ENCODE results near the gene PDLIM7.

DNA sequence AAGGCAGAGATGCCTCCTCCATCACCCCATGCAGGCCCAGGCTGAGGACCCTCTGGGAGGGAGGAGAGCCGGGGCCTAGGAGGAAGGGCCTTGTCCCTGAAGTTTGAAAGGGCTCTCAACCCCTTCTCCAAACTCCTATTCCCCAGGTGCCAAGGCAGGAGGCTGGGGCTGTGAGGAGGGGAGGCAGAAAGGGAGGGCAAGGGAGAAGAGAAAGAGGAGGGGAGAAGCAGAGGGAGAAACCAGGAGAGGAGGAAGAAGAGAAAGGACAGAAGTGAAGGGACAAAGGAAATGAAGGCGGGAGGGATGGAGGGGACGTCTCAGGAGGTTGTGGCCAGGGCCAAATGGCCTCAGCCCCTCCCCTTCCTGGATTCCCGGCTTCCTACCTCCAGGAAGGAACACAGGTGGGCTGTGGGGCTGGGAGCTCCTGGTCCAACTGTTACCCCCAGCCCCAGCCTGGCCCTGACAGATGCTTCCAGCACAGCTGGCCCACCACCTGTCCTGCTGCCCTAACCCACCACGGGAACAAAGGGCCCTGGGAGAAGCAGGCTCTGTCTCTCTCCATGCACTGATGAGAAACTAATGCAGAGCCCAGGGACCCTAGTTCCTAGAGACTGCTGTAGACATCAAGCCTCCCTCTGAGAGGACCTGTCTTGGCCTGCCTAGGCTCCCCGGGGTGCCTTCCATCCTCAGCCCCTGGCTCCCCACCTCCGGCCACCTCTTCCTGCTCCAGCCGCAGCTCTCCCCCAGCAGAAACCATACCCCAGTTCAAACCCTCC is 27.5 kb downstream of the PDLIM7 start:
- TF ChIP-seq, protein P1, sequence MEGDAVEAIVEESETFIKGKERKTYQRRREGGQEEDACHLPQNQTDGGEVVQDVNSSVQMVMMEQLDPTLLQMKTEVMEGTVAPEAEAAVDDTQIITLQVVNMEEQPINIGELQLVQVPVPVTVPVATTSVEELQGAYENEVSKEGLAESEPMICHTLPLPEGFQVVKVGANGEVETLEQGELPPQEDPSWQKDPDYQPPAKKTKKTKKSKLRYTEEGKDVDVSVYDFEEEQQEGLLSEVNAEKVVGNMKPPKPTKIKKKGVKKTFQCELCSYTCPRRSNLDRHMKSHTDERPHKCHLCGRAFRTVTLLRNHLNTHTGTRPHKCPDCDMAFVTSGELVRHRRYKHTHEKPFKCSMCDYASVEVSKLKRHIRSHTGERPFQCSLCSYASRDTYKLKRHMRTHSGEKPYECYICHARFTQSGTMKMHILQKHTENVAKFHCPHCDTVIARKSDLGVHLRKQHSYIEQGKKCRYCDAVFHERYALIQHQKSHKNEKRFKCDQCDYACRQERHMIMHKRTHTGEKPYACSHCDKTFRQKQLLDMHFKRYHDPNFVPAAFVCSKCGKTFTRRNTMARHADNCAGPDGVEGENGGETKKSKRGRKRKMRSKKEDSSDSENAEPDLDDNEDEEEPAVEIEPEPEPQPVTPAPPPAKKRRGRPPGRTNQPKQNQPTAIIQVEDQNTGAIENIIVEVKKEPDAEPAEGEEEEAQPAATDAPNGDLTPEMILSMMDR (IDR thresholded peaks at IDR 0.05 in 2 of 3, conservative IDR thresholded peaks at IDR 0.05 in 1 of 3; ENCODE audit: control insufficient read depth in 2 of 3, extremely low read depth in 1 of 3, insufficient read depth in 1 of 3, low read depth in 3 of 3, low read length in 3 of 3): no peak
- TF ChIP-seq RBBP5 (conservative IDR thresholded peaks at IDR 0.05): no peak
- TF ChIP-seq, protein P2, sequence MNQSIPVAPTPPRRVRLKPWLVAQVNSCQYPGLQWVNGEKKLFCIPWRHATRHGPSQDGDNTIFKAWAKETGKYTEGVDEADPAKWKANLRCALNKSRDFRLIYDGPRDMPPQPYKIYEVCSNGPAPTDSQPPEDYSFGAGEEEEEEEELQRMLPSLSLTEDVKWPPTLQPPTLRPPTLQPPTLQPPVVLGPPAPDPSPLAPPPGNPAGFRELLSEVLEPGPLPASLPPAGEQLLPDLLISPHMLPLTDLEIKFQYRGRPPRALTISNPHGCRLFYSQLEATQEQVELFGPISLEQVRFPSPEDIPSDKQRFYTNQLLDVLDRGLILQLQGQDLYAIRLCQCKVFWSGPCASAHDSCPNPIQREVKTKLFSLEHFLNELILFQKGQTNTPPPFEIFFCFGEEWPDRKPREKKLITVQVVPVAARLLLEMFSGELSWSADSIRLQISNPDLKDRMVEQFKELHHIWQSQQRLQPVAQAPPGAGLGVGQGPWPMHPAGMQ (IDR thresholded peaks at IDR 0.05; ENCODE audit: borderline replicate concordance): no peak
- TF ChIP-seq MXI1 (IDR thresholded peaks at IDR 0.05; ENCODE audit: low read depth, low read length): no peak
- TF ChIP-seq FOS (IDR thresholded peaks at IDR 0.05; ENCODE audit: borderline replicate concordance, extremely low read depth, insufficient read length): no peak
- TF ChIP-seq, protein P3, sequence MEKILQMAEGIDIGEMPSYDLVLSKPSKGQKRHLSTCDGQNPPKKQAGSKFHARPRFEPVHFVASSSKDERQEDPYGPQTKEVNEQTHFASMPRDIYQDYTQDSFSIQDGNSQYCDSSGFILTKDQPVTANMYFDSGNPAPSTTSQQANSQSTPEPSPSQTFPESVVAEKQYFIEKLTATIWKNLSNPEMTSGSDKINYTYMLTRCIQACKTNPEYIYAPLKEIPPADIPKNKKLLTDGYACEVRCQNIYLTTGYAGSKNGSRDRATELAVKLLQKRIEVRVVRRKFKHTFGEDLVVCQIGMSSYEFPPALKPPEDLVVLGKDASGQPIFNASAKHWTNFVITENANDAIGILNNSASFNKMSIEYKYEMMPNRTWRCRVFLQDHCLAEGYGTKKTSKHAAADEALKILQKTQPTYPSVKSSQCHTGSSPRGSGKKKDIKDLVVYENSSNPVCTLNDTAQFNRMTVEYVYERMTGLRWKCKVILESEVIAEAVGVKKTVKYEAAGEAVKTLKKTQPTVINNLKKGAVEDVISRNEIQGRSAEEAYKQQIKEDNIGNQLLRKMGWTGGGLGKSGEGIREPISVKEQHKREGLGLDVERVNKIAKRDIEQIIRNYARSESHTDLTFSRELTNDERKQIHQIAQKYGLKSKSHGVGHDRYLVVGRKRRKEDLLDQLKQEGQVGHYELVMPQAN (conservative IDR thresholded peaks at IDR 0.05): no peak
- TF ChIP-seq, protein P4, sequence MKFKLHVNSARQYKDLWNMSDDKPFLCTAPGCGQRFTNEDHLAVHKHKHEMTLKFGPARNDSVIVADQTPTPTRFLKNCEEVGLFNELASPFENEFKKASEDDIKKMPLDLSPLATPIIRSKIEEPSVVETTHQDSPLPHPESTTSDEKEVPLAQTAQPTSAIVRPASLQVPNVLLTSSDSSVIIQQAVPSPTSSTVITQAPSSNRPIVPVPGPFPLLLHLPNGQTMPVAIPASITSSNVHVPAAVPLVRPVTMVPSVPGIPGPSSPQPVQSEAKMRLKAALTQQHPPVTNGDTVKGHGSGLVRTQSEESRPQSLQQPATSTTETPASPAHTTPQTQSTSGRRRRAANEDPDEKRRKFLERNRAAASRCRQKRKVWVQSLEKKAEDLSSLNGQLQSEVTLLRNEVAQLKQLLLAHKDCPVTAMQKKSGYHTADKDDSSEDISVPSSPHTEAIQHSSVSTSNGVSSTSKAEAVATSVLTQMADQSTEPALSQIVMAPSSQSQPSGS (IDR thresholded peaks at IDR 0.05; ENCODE audit: low read length): no peak
- TF ChIP-seq EP300 (IDR thresholded peaks at IDR 0.05; ENCODE audit: borderline replicate concordance in 1 of 2, control insufficient read depth in 1 of 2, low read depth in 2 of 2, low read length in 2 of 2): no peak
- TF ChIP-seq SRF (IDR thresholded peaks at IDR 0.05; ENCODE audit: low read depth in 2 of 2, low read length in 2 of 2): no peak
- TF ChIP-seq, protein P5, sequence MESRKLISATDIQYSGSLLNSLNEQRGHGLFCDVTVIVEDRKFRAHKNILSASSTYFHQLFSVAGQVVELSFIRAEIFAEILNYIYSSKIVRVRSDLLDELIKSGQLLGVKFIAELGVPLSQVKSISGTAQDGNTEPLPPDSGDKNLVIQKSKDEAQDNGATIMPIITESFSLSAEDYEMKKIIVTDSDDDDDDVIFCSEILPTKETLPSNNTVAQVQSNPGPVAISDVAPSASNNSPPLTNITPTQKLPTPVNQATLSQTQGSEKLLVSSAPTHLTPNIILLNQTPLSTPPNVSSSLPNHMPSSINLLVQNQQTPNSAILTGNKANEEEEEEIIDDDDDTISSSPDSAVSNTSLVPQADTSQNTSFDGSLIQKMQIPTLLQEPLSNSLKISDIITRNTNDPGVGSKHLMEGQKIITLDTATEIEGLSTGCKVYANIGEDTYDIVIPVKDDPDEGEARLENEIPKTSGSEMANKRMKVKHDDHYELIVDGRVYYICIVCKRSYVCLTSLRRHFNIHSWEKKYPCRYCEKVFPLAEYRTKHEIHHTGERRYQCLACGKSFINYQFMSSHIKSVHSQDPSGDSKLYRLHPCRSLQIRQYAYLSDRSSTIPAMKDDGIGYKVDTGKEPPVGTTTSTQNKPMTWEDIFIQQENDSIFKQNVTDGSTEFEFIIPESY (IDR thresholded peaks at IDR 0.05): no peak
- no peak for TF ChIP-seq CREM (IDR thresholded peaks at IDR 0.05; ENCODE audit: low read depth)
- TF ChIP-seq ZNF384 (IDR thresholded peaks at IDR 0.05; ENCODE audit: borderline replicate concordance, low read depth, low read length): no peak
- no peak for TF ChIP-seq DPF2 (IDR thresholded peaks at IDR 0.05)

Data from GM12878 (cell line).